H1 (cell line): Measurements from ENCODE around the gene PDCL3. TPM values are rescaled to one million over a fixed set of nuclear protein-coding genes. Genes with fewer than 3 reads are reported as not detected.

Experiments used
- CTCF ChIA-PET: fragments of 300-600 bp; sonication (Branson Sonifier 250); formaldehyde crosslinking; loops from one replicate; lab custom pipeline; 2021; ENCODE audit not compliant: partially characterized antibody; lab: Charles Lee
- POLR2A ChIA-PET: fragments of 300-600 bp; sonication (Branson Sonifier 250); formaldehyde crosslinking; loops from one replicate; lab custom pipeline; 2021; ENCODE audit warnings: inconsistent platforms; ENCODE audit not compliant: partially characterized antibody; lab: Charles Lee
- DNase-seq, 2 experiments: peaks; one replicate each; pipeline versions ENCODE4 v3.0.0 to v3.0.0-alpha.2; 2010 to 2022; ENCODE audit warnings: low spot score in 2 of 2, low read depth in 1 of 2, mixed read lengths in 1 of 2
- FAIRE-seq: peaks from 2 replicates; lab custom pipeline; 2011; peaks lifted over from hg19 to GRCh38; lab: Jason Lieb, UNC
- H2AFZ ChIP-seq: 2 replicates; pipeline ENCODE4 v1.8.1; 2012; ENCODE audit warnings: low read length, inconsistent platforms
- H2AK5ac ChIP-seq: 2 replicates; pipeline ENCODE4 v1.6.1; 2013; ENCODE audit warnings: low read depth, low read length
- H2BK120ac ChIP-seq: replicated peaks from 2 replicates; pipeline ENCODE3; 2013; ENCODE audit warnings: low read depth, low read length, inconsistent platforms
- H2BK12ac ChIP-seq: 2 replicates; pipeline ENCODE4 v1.6.1; 2013; ENCODE audit warnings: low read depth, low read length
- H2BK15ac ChIP-seq: 2 replicates; pipeline ENCODE4 v1.6.1; 2013; ENCODE audit warnings: low read length
- H2BK20ac ChIP-seq: 2 replicates; pipeline ENCODE4 v1.6.1; 2013; ENCODE audit warnings: low read length
- H2BK5ac ChIP-seq: 2 replicates; pipeline ENCODE4 v1.6.1; 2013; ENCODE audit warnings: low read depth, low read length
- H3K14ac ChIP-seq: 2 replicates; pipeline ENCODE4 v1.6.1; 2013; ENCODE audit warnings: inconsistent platforms; ENCODE audit not compliant: insufficient read length
- H3K18ac ChIP-seq: 2 replicates; pipeline ENCODE4 v1.6.1; 2013; ENCODE audit warnings: low read length; ENCODE audit errors: extremely low read depth
- H3K23ac ChIP-seq: 2 replicates; pipeline ENCODE4 v1.6.1; 2013; ENCODE audit warnings: inconsistent platforms; ENCODE audit not compliant: insufficient read length
- H3K23me2 ChIP-seq: 2 replicates; pipeline ENCODE4 v1.6.1; 2013; ENCODE audit warnings: low read depth, low read length
- H3K27ac ChIP-seq: 2 replicates; pipeline ENCODE4 v1.6.1; 2011; ENCODE audit warnings: low read depth, low read length, inconsistent platforms
- H3K27me3 ChIP-seq, 4 experiments: replicated peaks in 1 of 4; 1 replicate in 1 of 4; 2 replicates in 3 of 4; pipeline versions ENCODE4 v1.6.1 to v1.8.1; 2011 to 2013; ENCODE audit warnings: low read length in 3 of 4, mild to moderate bottlenecking in 3 of 4, inconsistent platforms in 2 of 4, mixed read lengths in 2 of 4, moderate library complexity in 1 of 4; ENCODE audit not compliant: control insufficient read depth in 3 of 4, insufficient read depth in 3 of 4; ENCODE audit errors: extremely low read depth in 1 of 4
- H3K36me3 ChIP-seq, 4 experiments: 2 replicates each; pipeline versions ENCODE4 v1.6.1 to v1.8.1; 2011 to 2013; ENCODE audit warnings: mild to moderate bottlenecking in 4 of 4, low read length in 3 of 4, moderate library complexity in 2 of 4, control low read depth in 1 of 4, inconsistent platforms in 1 of 4; ENCODE audit not compliant: insufficient read depth in 4 of 4, control insufficient read depth in 2 of 4
- H3K4ac ChIP-seq: replicated peaks from 2 replicates; pipeline ENCODE3; 2013; ENCODE audit warnings: low read length, low read depth, mixed read lengths, inconsistent platforms; ENCODE audit not compliant: insufficient read length
- H3K4me1 ChIP-seq, 4 experiments: replicated peaks in 1 of 4; 1 replicate in 1 of 4; 2 replicates in 3 of 4; pipeline versions ENCODE4 v1.6.1 to v1.8.1; 2011 to 2013; ENCODE audit warnings: low read length in 3 of 4, inconsistent platforms in 2 of 4, mixed read lengths in 1 of 4; ENCODE audit not compliant: insufficient read depth in 4 of 4, control insufficient read depth in 3 of 4
- H3K4me2 ChIP-seq, 2 experiments: 2 replicates each; pipeline versions ENCODE4 v1.6.1 to v1.8.1; 2011 to 2013; ENCODE audit warnings: low read depth in 2 of 2, low read length in 2 of 2, control low read depth in 1 of 2, inconsistent platforms in 1 of 2, mild to moderate bottlenecking in 1 of 2; ENCODE audit not compliant: insufficient read depth in 1 of 2
- H3K4me3 ChIP-seq, 4 experiments: fragments of 200-600, 300-600 bp in 1 of 4; sonication (generic), shearing (Covaris generic), sonication (Bioruptor Twin) in 1 of 4; 2 replicates each; pipeline versions ENCODE4 v1.5.1 to v1.8.1; 2011 to 2016; ENCODE audit warnings: low read length in 4 of 4, low read depth in 3 of 4, control low read depth in 2 of 4, inconsistent platforms in 2 of 4, mild to moderate bottlenecking in 2 of 4, mixed read lengths in 1 of 4, moderate library complexity in 1 of 4; ENCODE audit not compliant: insufficient read depth in 2 of 4; ENCODE audit errors: extremely low read depth in 1 of 4
- H3K56ac ChIP-seq: replicated peaks from 2 replicates; pipeline ENCODE3; 2013; ENCODE audit warnings: low read depth, mild to moderate bottlenecking, mixed read lengths, low read length, inconsistent platforms; ENCODE audit not compliant: insufficient read length
- H3K79me1 ChIP-seq: 2 replicates; pipeline ENCODE4 v1.6.1; 2013; ENCODE audit warnings: low read depth, low read length, control low read depth
- H3K79me2 ChIP-seq, 2 experiments: 2 replicates each; pipeline versions ENCODE4 v1.6.1 to v1.8.1; 2012 to 2013; ENCODE audit warnings: low read length in 2 of 2, mild to moderate bottlenecking in 2 of 2, inconsistent platforms in 1 of 2; ENCODE audit not compliant: insufficient read depth in 2 of 2, control insufficient read depth in 1 of 2
- H3K9ac ChIP-seq, 4 experiments: replicated peaks in 1 of 4; 1 replicate in 1 of 4; 2 replicates in 3 of 4; pipeline versions ENCODE4 v1.6.1 to v1.8.1; 2011 to 2013; ENCODE audit warnings: low read depth in 3 of 4, low read length in 3 of 4, control low read depth in 2 of 4, mild to moderate bottlenecking in 2 of 4, moderate library complexity in 2 of 4, inconsistent platforms in 1 of 4; ENCODE audit errors: extremely low read depth in 1 of 4
- H3K9me3 ChIP-seq, 2 experiments: 2 replicates each; pipeline versions ENCODE4 v1.6.1 to v1.8.1; 2012 to 2013; ENCODE audit warnings: mild to moderate bottlenecking in 2 of 2, moderate library complexity in 2 of 2, control low read depth in 1 of 2, inconsistent platforms in 1 of 2, low read depth in 1 of 2, low read length in 1 of 2, mixed read lengths in 1 of 2; ENCODE audit not compliant: insufficient read depth in 2 of 2
- H4K20me1 ChIP-seq, 2 experiments: replicated peaks in 1 of 2; 2 replicates each; pipeline versions ENCODE3 to v1.8.1; 2011 to 2013; ENCODE audit warnings: inconsistent platforms in 2 of 2, low read length in 2 of 2, mild to moderate bottlenecking in 1 of 2; ENCODE audit not compliant: insufficient read depth in 2 of 2, control insufficient read depth in 1 of 2
- H4K5ac ChIP-seq: 2 replicates; pipeline ENCODE4 v1.6.1; 2013; ENCODE audit warnings: low read length, low read depth, mixed read lengths, inconsistent platforms; ENCODE audit not compliant: insufficient read length
- H4K8ac ChIP-seq: 2 replicates; pipeline ENCODE4 v1.8.0; 2013; ENCODE audit warnings: mild to moderate bottlenecking, moderate library complexity, low read length, inconsistent platforms; ENCODE audit not compliant: insufficient read depth; ENCODE audit errors: extremely low read depth
- H4K91ac ChIP-seq: replicated peaks from 2 replicates; pipeline ENCODE3; 2013; ENCODE audit warnings: low read length, mixed read lengths, inconsistent platforms; ENCODE audit not compliant: insufficient read length
- JUN ChIP-seq: IDR thresholded peaks from 2 replicates; pipeline ENCODE4 v1.6.1; 2011; ENCODE audit warnings: low read depth, mild to moderate bottlenecking, improper control_type of control experiment, low read length
- WGBS, 2 experiments: shearing (Covaris generic) in 1 of 2; methylation state at CpG; one replicate each; pipeline versions ENCODE4 v1.1.6 to v1.1.7; 2013 to 2015; ENCODE audit warnings: low lambda C conversion rate in 2 of 2, mixed read lengths in 2 of 2, inconsistent platforms in 1 of 2, low coverage in 1 of 2, missing lambda C conversion rate in 1 of 2; ENCODE audit not compliant: insufficient replicate concordance in 2 of 2, insufficient coverage in 1 of 2, insufficient read length in 1 of 2; ENCODE audit errors: extremely low coverage in 1 of 2, missing lambda C conversion rate in 1 of 2; 5-methylcytosine and 5-hydroxymethylcytosine counted together
- polyA plus RNA-seq, 7 experiments: library from polyadenylated mRNA; depleted of rRNA in 3 of 7; stranded (reverse) in 5 of 7; unstranded in 2 of 7; fragments of >200 nt in 5 of 7; fragments of 200-250 nt in 2 of 7; gene quantifications; 1 replicate in 5 of 7; 2 replicates in 1 of 7; 4 replicates in 1 of 7; pipeline versions ENCODE4 v1.2.1 to v1.2.3, GENCODE V29; 2011 to 2013; ENCODE audit warnings: missing spikeins in 2 of 7, mixed read lengths in 2 of 7
- total RNA-seq: library from RNA; stranded (reverse); fragmentation: NEBNext Ultra II Directional; extraction: Animal tissue kit (Norgen Biotek cat#: 25700); gene quantifications from 2 replicates; pipeline ENCODE4 v1.2.1, GENCODE V29; 2021

PDCL3 gene
- total and polyA plus RNA-seq, 2 of the 8 experiments (the other 6 are each of a cell fraction or from before 2014, with no cell fraction given): 19.8 to 29.4 TPM

DNA sequence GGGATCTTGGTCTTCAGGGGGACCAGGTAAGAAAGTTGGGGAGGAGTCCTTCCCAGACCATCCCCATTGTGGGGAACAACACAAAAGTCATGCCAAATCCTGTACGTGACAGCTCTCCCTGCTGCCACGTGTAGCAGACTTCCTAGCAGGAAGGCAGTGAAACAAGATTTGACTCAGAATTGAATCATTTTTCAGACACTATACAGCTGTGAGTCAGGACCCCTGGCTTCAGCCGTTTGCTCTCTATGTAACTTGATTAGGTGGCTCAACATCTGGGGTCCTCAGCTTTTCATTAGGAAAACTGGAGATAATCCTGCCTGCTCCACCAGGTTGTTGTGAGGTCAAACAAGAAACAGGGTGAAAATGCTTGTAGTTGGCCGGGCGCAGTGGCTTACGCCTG lies 32.9 kb upstream of the PDCL3 start:
- H3K4me3 ChIP-seq: no peak overlapping the region
- CTCF ChIA-PET: interaction anchor here (0.6 kb wide), 1 partner anchor 1458 kb away, joined by 3 read pairs; no protein-coding TSS in a partner anchor
- no peak for TF ChIP-seq JUN

More for the DNA sequence above, 32.9 kb upstream of the PDCL3 start:
- DNase-seq (no peak), FAIRE-seq (no peak)
- Histone ChIP-seq H3K23me2 (no peaks in the 10 kb centered on the region), H4K8ac (no peak overlapping the region), H3K4me2 (no peak overlapping the region), H3K27ac (no peak overlapping the region), H3K79me2 (no peaks in the 10 kb centered on the region), H2BK15ac (no peak overlapping the region), H3K4me1 (no peaks in the 10 kb centered on the region), H4K91ac (no peak overlapping the region), H2BK20ac (no peak overlapping the region), H3K9me3 (no peaks in the 10 kb centered on the region), H4K20me1 (no peaks in the 10 kb centered on the region), H2BK5ac (no peak overlapping the region), H2BK120ac (no peak overlapping the region), H3K23ac (no peak overlapping the region), H3K18ac (no peak overlapping the region), H3K14ac (no peak overlapping the region), H3K9ac (no peak overlapping the region), H3K4ac (no peak overlapping the region), H2BK12ac (no peak overlapping the region), H3K79me1 (no peaks in the 10 kb centered on the region), H2AK5ac (no peak overlapping the region), H3K36me3 (no peaks in the 10 kb centered on the region), H4K5ac (no peak overlapping the region), H3K27me3 (no peaks in the 10 kb centered on the region), H3K56ac (no peak overlapping the region), H2AFZ (no peak overlapping the region)
- 96% methylated on average over 6 of the region's 6 CpGs; no CpG with 5 or more reads in 1 of the 2 experiments for WGBS, 2 experiments
- POLR2A ChIA-PET: no interaction called here
